Measurements from ENCODE around the gene KLF15.

Gene KLF15

GRCh38 chr3:126360046-126360713, 3.0 kb upstream of the KLF15 start:
- no peak overlapping the region for H3K4me3 ChIP-seq (ENCODE audit: low read length)
- TF ChIP-seq ZNF274 (IDR thresholded peaks at IDR 0.05; ENCODE audit: low read depth, low read length) = no peak

- no peak for TF ChIP-seq ZNF274 (IDR thresholded peaks at IDR 0.05; ENCODE audit: low read depth, low read length)
- H3K4me3 ChIP-seq (ENCODE audit: low read length) = no peak overlapping the region
Measured at GRCh38 chr3:126358816-126359181, 1.6 kb upstream of the KLF15 start.

GRCh38 chr3:126358038-126358815, 1.0 kb upstream of the KLF15 start:
- H3K4me3 ChIP-seq (ENCODE audit: low read length) = no peak overlapping the region; the same call in 1 of the 2 replicates
- TF ChIP-seq ZNF274 (IDR thresholded peaks at IDR 0.05; ENCODE audit: low read depth, low read length) = no peak

GRCh38 chr3:126356373-126357264, 589 bp downstream of the KLF15 start:
- no peak for TF ChIP-seq ZNF274 (IDR thresholded peaks at IDR 0.05; ENCODE audit: low read depth, low read length)
- H3K4me3 ChIP-seq (ENCODE audit: low read length) = peak overlapping the region; percentile 47; the same call in 1 of the 2 replicates

- no peak for TF ChIP-seq ZNF274 (IDR thresholded peaks at IDR 0.05; ENCODE audit: low read depth, low read length)
- H3K4me3 ChIP-seq (ENCODE audit: low read length) = no peak overlapping the region
Measured at GRCh38 chr3:126355777-126356372, 1.3 kb downstream of the KLF15 start.

- no peak for TF ChIP-seq ZNF274 (IDR thresholded peaks at IDR 0.05; ENCODE audit: low read depth, low read length)
- H3K4me3 ChIP-seq (ENCODE audit: low read length) = no peak overlapping the region
Measured at GRCh38 chr3:126355251-126355650, 2.0 kb downstream of the KLF15 start.

GRCh38 chr3:126354776-126355175, 2.4 kb downstream of the KLF15 start:
- no peak for TF ChIP-seq ZNF274 (IDR thresholded peaks at IDR 0.05; ENCODE audit: low read depth, low read length)
- no peak overlapping the region for H3K4me3 ChIP-seq (ENCODE audit: low read length)

- no peak overlapping the region for H3K4me3 ChIP-seq (ENCODE audit: low read length)
- TF ChIP-seq ZNF274 (IDR thresholded peaks at IDR 0.05; ENCODE audit: low read depth, low read length) = no peak
Measured at GRCh38 chr3:126353694-126354321, 3.4 kb downstream of the KLF15 start.

- no peak overlapping the region for H3K4me3 ChIP-seq (ENCODE audit: low read length)
- no peak for TF ChIP-seq ZNF274 (IDR thresholded peaks at IDR 0.05; ENCODE audit: low read depth, low read length)
Measured at GRCh38 chr3:126352476-126353454, 4.4 kb downstream of the KLF15 start.

- H3K4me3 ChIP-seq (ENCODE audit: low read length) = no peak overlapping the region
- TF ChIP-seq ZNF274 (IDR thresholded peaks at IDR 0.05; ENCODE audit: low read depth, low read length) = no peak
Measured at GRCh38 chr3:126351771-126352475, 5.3 kb downstream of the KLF15 start.

- H3K4me3 ChIP-seq (ENCODE audit: low read length) = no peak overlapping the region
- TF ChIP-seq ZNF274 (IDR thresholded peaks at IDR 0.05; ENCODE audit: low read depth, low read length) = no peak
Measured at GRCh38 chr3:126351086-126351770, 6.0 kb downstream of the KLF15 start.
